Adipose tissue (tissue), 3 donors: ENCODE data around the gene ELMOD3. TPM values are rescaled to one million over a fixed set of nuclear protein-coding genes. Genes with fewer than 3 reads are reported as not detected.
"Not testable (repeated sequence)": the region's sequence is repeated elsewhere in the genome, so short reads cannot be mapped to it uniquely, and the experiment has no call there.

Experiments used
- H3K27ac ChIP-seq: one replicate; pipeline ENCODE4 v1.5.1; 2013; ENCODE audit warnings: low read depth, low read length
- WGBS, 3 donors: extraction: QIAGEN DNeasy Blood & Tissue Kit; methylation state at CpG; one replicate each; pipeline ENCODE4 v1.1.7; 2013; 5-methylcytosine and 5-hydroxymethylcytosine counted together
- polyA plus RNA-seq, 3 donors: library from polyadenylated mRNA; stranded (reverse); fragments of 200-250 nt; gene quantifications; one replicate each; pipeline ENCODE4 v1.2.3, GENCODE V29; 2013
- donor health status: healthy with polysubstance abuse.
- donor health status: Bipolar disorder and iron deficiency.
- donor health status: healthy.

ELMOD3 gene
- polyA plus RNA-seq = 100 to 1,000 TPM in 1 of 3 donors, 10 to 100 TPM in 2; 26.7 to 135 (median 27.1) TPM

- 0 to 1% (median 1%) methylated on average over 42 of the region's 42 CpGs for WGBS, 3 donors
Observed at GRCh38 chr2:85354286-85355072, at the start of gene ELMOD3, which contains the start of gene RETSAT. Gene ELMOD3 (plus strand): TSS chr2:85354769. CDS start chr2:85357199, 2,430 bp downstream. Gene RETSAT (minus strand): TSS chr2:85354528. CDS start chr2:85354507, 21 bp downstream.

DNA sequence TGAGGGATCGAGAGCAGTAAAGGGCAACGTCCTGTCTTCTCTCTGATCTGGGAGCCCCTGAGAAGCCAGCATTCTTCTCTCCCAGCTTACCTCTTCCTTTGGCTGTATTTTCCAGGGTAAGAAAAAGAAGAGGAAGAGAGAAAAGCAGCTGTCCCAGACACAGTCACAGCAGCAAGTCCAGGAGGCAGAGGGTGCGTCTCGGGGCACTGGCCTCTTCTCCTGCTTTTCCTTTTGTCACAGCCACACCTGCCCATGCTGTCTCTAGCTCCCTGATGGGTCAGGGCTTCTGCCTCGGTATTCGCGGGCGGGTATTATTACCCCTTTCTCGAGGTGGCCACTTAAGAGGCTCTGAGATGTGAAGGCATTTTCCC lies 47.1 kb upstream of the ELMOD3 start:
- H3K27ac ChIP-seq = no peak overlapping the region
- 75 to 83% (median 81%) methylated on average over 9 of the region's 9 CpGs for WGBS, 3 donors

More at GRCh38 chr2:85354286-85355072, at the start of gene ELMOD3, which contains the start of gene RETSAT:
- H3K27ac ChIP-seq = no peak within 1 kb of the TSS

DNA sequence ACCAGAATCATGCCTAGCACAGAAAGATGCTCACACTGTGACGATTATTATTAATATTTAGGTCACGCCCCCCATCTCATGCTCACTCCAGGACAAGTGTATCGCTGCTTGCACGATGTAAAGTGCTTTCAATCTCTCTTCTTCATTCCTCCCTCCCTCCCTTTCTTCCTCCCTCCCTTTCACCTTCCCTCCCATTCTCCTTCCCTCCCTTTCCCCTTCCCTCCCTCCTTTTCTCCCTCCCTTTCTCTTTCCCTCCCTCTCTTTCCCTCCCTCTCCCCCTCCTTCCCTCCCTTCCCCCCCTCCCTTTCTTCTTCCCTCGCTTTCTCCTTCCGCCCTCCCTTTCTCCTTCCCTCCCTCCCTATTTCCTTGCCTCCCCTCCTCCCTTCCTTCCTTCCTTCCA lies 46.4 kb upstream of the ELMOD3 start:
- H3K27ac ChIP-seq = no peak overlapping the region
- 79 to 83% (median 80%) methylated on average over 6 of the region's 6 CpGs for WGBS, 3 donors

- WGBS, 3 donors = 30 to 61% (median 35%) methylated on average over 15 of the region's 15 CpGs
- no peak overlapping the region for H3K27ac ChIP-seq
Observed at GRCh38 chr2:85308896-85309555, 45.5 kb upstream of the ELMOD3 start.

- WGBS, 3 donors = 49 to 78% (median 50%) methylated on average over 19 of the region's 19 CpGs
- no peak overlapping the region for H3K27ac ChIP-seq
Observed at GRCh38 chr2:85309699-85310321, 44.8 kb upstream of the ELMOD3 start.

DNA sequence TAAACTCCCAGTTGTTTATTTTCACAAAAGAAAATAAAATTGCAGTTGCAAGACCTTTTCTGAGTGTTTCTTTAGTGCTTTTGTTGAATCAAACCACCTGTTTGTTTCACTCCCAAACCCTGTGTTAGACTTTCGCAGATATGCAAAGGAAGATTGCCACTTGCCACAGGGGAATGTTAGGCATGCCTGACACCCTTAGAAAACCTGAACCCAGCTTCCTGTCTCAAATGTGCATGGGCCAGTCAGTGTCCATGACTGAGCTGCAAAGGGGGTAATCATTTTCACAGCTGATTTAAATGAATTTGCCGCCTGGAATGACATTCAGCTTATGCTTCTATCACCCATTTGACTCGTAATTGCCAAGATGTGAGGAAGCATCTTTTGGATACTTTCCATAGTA lies 44.2 kb upstream of the ELMOD3 start:
- 83 to 87% (median 84%) methylated on average over 3 of the region's 3 CpGs for WGBS, 3 donors
- H3K27ac ChIP-seq = no peak overlapping the region

GRCh38 chr2:85312404-85312803 lies 42.2 kb upstream of the ELMOD3 start:
- WGBS, 3 donors = 85 to 86% (median 85%) methylated on average over 7 of the region's 7 CpGs

DNA sequence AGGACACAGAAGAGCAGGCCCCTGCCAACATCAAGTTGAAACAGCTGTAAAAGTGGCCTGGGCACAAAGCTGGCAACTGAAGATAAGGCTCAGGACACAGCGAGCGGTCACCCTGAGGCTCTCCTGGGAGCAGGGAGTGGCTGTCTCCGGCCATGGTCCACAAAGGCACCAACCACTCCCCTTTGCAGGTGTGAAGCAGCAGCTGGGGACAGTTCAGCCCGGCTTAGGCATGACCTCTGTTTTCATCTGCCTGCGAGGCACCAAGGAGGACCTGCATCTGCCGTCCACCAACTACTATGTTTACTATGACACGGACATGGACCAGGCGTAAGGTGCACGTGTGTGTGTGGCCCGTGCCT lies 39.7 kb upstream of the ELMOD3 start:
- WGBS, 3 donors = 78 to 87% (median 82%) methylated on average over 10 of the region's 10 CpGs
- H3K27ac ChIP-seq = no peak overlapping the region

More at GRCh38 chr2:85312404-85312803, 42.2 kb upstream of the ELMOD3 start:
- no peak overlapping the region for H3K27ac ChIP-seq

DNA sequence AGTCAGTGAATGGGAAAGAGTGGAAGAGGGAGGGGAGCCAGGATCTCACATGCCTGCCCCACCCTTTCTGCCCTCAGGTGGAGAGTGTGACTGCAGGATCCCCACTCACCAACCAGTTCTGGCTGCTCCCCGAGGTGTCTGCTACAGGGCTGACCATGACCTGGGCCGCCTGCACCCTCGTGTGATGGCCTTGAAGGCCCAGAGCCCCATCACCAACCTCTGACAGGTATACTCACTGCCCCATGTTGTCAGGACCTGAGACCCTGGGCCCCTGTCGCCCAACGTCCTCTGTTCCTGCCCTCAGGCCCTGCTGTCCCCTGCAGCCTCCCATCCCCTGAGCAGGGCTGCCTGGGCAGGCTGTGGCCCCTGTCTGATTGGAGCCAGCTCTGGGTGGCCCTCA lies 38.6 kb upstream of the ELMOD3 start:
- H3K27ac ChIP-seq = not testable (repeated sequence)
- WGBS, 3 donors = 90 to 93% methylated on average over 2 to 5 of the region's 5 CpGs; no CpG with 5 or more reads in 1 of the 3 donors

GRCh38 chr2:85318222-85319074 lies 36.1 kb upstream of the ELMOD3 start:
- 46 to 78% (median 48%) methylated on average over 11 of the region's 11 CpGs for WGBS, 3 donors
- no peak overlapping the region for H3K27ac ChIP-seq

GRCh38 chr2:85319796-85320195 lies 34.8 kb upstream of the ELMOD3 start:
- WGBS, 3 donors = 62 to 98% (median 75%) methylated on average over 4 of the region's 4 CpGs

GRCh38 chr2:85323351-85323987 lies 31.1 kb upstream of the ELMOD3 start:
- WGBS, 3 donors = 66 to 80% (median 67%) methylated on average over 9 of the region's 9 CpGs
- no peak overlapping the region for H3K27ac ChIP-seq

More at GRCh38 chr2:85319796-85320195, 34.8 kb upstream of the ELMOD3 start:
- H3K27ac ChIP-seq = no peak overlapping the region

GRCh38 chr2:85323988-85324367 lies 30.6 kb upstream of the ELMOD3 start:
- 87 to 88% (median 88%) methylated on average over 11 of the region's 11 CpGs for WGBS, 3 donors
- H3K27ac ChIP-seq = not testable (repeated sequence)

- WGBS, 3 donors = 22 to 49% (median 45%) methylated on average over 10 of the region's 10 CpGs
- no peak overlapping the region for H3K27ac ChIP-seq
Observed at GRCh38 chr2:85324639-85325465, 29.7 kb upstream of the ELMOD3 start.

DNA sequence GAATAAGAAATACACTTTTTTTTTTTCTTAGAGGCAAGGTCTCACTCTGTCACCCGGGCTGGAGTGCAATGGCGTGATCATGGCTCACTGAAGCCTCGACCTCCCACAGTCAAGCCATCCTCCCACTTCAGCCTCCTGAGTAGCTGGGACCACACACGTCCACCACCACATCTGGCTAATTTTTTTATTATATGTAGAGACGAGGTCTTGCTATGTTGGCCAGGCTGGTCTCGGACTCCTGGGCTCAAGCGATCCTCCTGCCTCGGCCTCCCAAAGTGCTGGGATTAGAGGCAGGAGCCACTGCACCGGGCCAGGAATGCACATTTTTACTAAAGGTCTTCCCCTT lies 29.1 kb upstream of the ELMOD3 start:
- H3K27ac ChIP-seq = no peak overlapping the region
- WGBS, 3 donors = 53 to 63% (median 53%) methylated on average over 9 of the region's 9 CpGs

DNA sequence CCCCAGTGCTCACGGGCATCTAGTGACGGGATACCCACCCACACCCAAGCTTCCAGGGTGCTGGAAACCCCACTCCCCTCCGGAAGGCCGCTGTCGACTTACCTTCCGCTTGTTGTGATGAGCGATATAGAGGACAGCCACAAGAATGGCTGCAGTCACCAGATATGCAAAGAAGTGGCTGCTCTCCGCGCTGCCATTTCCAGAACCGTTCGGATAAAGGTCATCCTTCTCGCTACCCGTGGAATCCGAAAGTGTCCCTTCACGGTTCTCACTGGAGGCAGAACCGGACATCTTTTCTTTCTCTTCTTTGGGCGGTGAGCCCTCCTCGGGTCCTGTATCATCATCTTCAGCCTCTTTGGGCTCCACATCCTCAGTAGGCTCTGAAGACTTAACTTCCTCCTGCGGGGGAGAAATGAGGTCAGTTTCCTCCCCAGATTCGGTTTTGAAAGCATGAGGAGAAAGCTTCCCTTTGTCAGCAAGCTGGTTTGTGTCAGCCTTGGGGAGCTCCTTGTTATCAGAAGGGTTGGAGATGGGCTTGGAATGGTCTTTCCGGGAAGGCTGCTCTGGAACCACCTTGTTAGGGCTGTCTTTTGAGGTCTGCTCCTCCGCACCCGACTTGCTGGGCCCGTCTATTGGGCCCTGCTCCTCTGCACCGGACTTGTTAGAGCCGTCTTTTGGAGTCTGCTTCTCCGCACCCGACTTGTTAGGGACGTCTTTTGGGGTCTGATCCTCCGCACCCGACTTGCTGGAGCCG lies 28.0 kb upstream of the ELMOD3 start:
- H3K27ac ChIP-seq = peak overlapping the region; percentile 23
- WGBS, 3 donors = 5 to 16% (median 15%) methylated on average over 32 of the region's 32 CpGs
